Stimulated activated CD4-positive, alpha-beta T cell treated with anti-CD3 and anti-CD28 coated beads, Interleukin-2, amount 100 ng/mL, for 48 hours (primary cell): ENCODE results near the gene CCDC3.
"Not testable (repeated sequence)": the region's sequence is repeated elsewhere in the genome, so short reads cannot be mapped to it uniquely, and the experiment has no call there.

ENCODE experiments used
- DNase-seq, 2 donors: peaks; one replicate each; pipeline ENCODE4 v3.0.0-alpha.2; 2020

CCDC3 gene

GRCh38 chr10:13001041-13001886, at the start of gene CCDC3:
TSS of gene CCDC3 (minus strand) at chr10:13001713. CDS start at chr10:13001570, 143 bp downstream.
- peak in 1 of 2 donors; percentile 10 for DNase-seq

- no peak for DNase-seq
These were observed 49.7 kb upstream of the CCDC3 start for GRCh38 chr10:13051126-13051694.

DNA sequence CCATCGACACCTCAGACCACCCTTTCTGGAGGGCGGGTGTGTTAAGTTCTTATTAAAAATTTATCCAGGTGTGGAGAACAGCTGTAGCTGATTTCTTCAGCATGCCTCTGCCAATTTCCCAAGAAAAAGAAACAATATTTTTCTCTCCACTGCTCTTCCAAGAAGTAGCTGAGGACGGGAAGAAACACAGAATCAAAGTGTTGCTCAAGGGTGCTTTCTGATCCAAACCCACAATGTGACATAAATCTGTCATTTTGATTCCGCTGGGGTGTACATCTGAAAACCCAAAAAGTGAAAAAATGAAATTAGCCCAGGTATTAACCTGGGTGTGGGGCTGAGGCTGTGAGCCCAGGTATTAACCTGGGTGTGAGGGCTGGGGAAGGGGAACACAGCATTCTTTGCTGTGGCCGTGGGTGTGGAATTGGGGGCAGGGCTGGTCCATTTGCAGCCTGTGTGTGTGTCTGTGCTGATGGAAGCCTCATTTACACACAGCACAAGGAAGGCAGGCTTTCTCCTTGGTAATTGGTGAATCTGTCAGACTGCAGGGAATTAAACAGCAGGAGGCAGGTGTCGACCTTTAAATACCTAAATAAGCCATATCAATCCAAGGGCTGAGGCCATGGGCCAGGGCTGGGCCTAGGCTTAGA, 48.4 kb upstream of the CCDC3 start:
- DNase-seq = no peak

DNA sequence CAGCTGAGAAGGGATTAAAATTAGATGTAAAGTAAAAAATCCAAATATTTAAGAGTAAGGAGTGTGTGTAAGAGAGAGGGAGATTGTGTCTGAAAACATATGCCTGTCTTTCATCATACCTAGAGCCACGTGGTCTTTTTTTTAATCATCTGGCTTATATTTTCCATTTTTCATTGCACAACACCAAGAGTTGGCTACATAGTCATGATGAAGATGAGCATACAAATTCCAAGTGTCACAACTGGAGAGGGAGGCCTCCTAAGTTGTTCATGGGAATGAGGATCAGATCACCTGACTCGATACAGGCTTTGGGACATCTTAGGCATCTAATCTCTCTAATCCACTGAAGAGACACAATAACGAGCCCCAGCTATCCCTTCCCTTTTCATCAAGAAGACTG, 47.2 kb upstream of the CCDC3 start:
- DNase-seq = no peak

DNA sequence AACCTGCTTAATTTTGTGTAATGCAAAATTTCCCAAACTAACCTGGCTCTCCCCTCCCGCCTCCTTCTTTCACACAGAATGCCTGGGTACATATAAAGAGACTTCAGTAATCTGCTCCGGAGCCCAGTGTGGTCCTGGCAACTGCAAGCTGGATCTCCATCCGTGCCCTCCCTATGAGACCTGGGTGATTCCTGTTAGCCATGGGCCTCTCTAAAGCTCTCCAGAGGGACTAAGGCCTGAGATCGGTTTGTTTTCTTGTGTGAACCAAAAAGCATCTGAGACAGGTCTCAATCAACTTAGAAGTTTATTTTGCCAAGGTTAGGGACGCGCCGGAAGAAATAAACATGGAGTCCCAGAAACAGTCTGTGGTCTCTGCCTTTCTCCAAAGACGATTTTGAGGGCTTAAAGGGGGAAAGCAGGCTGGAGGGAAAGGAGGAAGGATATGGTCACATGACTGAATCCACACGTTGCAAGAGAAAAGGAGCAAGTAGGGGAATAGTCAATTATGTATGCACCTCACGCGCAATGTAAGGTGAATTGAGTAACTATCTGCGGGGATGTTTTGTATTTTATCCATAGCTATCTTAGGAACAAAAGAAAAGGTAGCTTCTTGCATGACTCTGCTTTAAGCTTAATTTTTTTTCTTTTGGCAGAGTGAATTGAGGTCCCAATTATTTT, 46.2 kb upstream of the CCDC3 start:
- DNase-seq = no peak

DNA sequence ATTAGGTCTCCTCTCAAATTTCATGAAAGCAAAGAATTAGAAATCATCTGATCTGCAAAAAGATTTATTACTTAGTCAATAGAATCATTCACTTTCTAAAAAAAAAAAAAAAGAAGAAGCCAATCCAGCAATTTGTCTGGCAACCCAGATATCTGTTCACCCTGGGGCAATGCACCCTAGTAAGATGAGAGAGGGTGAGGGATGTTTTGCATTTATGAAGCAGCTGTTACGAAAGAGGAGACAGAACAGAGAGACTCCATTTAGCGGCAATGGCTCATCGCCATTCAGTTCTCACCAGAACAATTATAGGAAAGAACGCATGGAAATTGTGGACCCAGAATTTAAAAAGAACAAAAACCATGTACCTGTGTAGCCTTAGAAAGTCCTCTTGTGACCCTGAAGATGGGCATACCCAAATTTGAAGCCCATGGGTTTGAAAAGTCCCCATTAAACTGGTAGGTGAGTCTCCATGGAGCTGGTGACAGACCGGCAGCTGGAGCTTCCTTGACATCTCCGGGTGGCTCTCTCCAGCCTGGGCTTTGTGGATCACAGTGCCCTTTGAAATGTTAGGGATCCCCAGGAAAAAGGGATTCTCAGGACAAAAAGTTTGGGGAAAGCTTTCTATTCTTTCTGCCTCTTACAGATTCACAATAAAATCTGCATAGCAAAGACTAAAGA, 45.5 kb upstream of the CCDC3 start:
- DNase-seq = no peak

GRCh38 chr10:13043520-13043919, 42.0 kb upstream of the CCDC3 start:
- no peak for DNase-seq

DNA sequence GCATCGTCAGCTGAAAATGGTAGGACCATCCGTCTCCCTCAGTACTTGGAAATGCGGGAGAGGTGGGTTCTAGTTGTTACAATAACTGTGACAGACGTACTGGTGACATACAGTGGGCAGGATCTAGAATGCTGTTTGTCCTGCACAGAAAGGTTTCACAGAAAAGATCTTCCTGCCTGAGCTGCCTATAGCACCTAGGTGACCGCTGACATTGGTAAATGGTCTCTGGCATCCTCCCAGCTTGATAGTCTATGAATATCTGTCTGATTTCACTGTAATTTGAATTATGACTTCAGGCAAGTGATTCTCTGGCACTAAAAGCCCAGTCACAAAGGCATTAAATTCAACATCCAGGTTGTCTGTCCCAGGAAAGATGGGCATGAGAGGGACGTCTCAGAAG, 38.2 kb upstream of the CCDC3 start:
- no peak for DNase-seq

DNA sequence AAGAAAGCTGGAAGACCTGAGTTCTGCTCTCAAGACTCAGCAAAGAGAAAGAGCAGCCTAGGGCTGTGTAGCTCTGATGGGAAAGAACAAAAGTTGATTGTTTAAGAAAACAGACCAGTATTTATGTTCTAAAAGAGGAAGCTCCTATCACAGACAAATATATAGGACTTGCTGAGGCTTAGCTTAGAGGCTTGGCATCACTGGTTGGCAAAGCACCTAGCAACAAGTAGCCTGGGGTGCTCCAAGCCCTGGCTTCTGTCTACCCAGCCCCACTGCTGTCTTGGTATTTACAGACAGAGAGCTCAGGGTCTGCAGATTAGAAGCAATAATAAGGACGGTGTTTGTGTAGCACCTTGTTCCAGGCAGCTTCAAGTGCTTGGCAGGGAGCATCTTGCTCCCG, 36.9 kb upstream of the CCDC3 start:
- no peak for DNase-seq

DNA sequence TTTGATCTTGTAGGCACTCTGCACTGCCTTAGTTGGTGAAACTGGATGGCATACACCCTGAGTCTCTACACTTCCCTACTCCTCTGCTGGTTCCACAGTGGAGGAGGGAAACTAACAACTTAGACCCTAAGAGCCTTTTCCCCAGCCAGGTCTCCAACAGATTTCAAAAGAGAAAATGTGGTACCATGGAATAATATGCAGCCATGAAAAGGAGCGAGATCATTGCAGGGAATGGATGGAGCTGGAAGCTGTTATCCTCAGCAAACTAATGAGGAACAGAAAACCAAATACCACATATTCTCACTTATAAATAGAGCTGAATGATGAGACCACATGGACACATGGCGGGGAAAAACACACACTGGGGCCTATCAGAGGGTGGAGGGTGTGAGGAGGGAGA, 36.3 kb upstream of the CCDC3 start:
- no peak for DNase-seq

DNA sequence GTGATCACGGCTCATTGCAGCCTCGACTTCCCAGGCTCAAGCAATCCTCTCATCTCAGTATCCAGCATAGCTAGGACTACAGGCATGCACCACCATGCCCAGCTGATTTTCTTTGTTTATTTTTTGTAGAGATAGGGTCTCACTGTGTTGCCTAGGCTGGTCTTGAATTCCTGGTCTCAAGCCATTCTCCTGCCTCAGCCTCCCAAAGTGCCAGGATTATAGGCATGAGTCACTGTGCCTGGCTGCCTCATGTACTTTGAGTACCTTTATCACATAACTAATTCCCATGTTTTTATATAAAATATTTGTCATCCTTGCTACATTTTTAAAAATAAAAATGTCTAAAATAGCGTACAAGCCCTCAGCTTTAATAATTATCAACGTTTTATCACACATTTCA, 35.3 kb upstream of the CCDC3 start:
- DNase-seq = no peak

GRCh38 chr10:13035731-13036130, 34.2 kb upstream of the CCDC3 start:
- DNase-seq = not testable (repeated sequence)

GRCh38 chr10:13026873-13027272, 25.4 kb upstream of the CCDC3 start:
- DNase-seq = no peak

- DNase-seq = no peak
These were observed 22.2 kb upstream of the CCDC3 start for GRCh38 chr10:13023754-13024153.

DNA sequence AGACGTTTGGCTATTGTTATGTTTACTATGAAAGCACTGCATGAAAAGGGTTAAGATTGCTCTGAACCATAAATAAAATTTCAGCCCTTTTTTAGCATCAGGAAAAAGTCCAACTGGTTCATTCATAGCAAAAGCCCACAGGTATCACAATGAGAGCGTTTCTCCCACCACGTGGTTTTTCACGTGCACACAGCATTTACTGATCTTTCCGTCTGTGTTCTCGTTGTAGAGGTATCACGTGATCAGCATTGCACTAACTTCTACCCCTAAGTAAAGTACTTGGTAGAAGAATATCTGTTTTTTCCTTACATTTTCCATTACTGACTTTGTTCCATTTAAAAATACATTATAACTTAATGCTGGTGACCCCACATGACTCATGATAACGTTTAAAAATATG, 17.8 kb upstream of the CCDC3 start:
- DNase-seq = no peak

GRCh38 chr10:13018171-13018570, 16.7 kb upstream of the CCDC3 start:
- no peak for DNase-seq

- no peak for DNase-seq
These were observed 15.4 kb upstream of the CCDC3 start for GRCh38 chr10:13016886-13017285.

DNA sequence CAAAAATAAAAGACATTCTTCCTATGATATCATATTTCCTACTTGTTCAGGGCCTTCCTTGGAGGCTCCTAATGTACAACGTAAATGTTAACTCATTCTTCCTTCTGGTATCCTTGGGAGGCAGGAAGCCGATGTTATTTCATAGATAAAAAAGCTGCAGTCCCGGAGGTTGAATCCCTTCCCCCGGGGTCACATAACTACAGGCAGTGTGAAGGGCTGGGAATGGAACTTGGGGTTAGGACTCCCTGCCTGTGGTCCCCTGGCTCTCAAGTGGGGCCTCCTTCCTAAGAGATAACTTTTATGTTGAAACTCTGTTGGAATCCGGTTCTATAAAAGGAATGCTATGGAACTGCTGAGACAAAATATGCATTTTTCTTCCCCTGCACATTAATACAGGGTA, 14.9 kb upstream of the CCDC3 start:
- no peak for DNase-seq

- DNase-seq = no peak
These were observed 4.5 kb upstream of the CCDC3 start for GRCh38 chr10:13006037-13006436.

- DNase-seq = no peak
These were observed 2.2 kb upstream of the CCDC3 start for GRCh38 chr10:13003759-13004158.

GRCh38 chr10:13003004-13003403, 1.5 kb upstream of the CCDC3 start:
- no peak for DNase-seq

- no peak for DNase-seq
These were observed 337 bp upstream of the CCDC3 start for GRCh38 chr10:13001887-13002212.

DNA sequence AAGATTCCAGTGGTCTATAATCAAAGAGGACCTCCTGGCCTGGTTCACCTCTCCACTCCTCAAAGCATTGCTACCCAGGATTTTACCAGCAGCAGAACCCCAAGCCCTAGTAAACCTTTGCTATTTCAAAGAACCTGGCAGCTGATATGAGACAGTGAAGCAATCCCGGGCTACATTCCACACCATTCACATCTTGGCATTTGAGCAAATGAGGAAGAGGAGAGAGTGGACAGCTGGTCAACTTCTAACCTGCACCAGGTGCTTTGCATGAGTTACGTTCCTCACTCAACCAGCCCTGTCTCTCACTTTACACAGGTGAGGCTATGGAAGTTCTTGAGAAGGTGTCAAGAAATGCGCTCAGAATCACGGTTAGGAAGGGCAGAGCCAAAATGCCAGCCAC, 1.1 kb downstream of the CCDC3 start:
- DNase-seq = no peak
